Measurements from ENCODE around the gene TSPAN14.
"Not testable (repeated sequence)": the region's sequence is repeated elsewhere in the genome, so short reads cannot be mapped to it uniquely, and the experiment has no call there.

The TSPAN14 gene

DNA sequence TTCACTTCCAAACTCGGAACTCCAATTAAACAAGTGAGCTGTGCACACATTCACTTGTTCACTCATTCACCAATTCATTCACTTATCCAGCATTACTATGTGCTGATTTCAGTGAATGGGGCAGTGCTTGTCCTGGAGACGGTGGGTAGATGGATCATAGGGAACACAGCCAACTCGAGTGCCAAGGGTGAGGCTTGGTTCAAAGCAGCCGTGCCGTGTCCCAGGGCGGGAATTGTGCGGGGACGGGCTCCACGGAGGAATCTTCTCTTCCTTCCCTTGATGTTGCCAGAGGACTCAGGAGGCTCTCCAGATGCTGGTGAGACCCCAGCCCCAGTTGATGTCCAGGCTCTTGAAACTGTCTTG, 86.5 kb downstream of the TSPAN14 start:
- DNase-seq (ENCODE audit: low read depth in 2 of 2), result no peak

DNA sequence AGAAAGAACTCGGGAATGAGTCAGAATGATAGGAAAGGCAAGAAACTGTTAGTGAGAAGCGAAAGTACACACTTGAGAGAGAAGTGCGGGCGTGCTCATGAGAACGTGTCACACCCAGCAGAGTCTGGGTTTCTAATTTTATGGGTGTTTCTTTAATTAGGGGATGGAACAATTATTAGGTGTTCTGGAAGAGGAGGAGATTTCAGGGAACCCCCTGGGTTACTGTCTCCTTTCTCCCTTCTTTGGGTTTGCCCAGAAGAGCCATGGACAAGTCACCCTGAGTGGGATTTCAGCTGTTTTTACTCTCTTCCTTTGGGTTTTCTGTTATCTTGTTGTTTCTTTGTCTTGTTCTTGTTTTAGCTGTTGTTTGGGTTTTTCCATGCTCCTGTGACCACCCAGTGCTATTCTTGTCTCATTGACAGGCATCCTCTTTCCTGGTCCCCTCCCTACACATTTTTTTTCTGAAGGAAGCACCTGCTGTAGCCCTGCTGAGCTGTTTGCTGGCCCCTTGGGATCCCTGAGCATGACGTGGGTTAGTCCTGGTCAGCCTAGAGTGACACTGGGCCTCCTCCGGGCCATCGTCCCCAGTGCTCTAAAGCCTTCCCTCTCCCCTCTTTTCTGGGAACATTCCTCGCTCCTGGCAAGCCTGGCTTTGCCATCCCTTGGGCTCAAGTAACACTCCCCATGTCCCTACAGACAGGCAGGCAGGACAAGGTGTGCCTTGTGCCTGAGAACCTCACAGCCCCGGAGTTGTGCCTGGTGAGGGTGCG, 87.1 kb downstream of the TSPAN14 start:
- no peak for DNase-seq (ENCODE audit: low read depth in 2 of 2)

DNA sequence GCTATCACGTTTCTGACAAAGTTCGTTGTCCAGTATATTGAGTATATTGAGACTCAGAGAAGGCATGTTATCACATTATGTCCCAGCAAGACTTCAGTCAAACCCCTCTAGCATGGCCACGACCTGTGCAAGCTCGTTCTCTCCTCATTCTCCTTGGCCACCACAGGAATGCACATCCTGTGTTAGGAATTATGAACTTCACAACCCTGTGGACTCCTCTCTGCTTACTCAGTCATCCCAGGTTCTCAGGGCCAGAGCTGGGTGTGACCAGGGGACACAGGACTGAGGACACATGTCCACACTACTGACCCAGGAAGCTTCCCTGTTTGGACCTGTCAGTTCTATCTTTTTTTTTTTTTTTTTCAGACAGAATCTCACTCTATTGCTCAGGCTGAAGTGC, 87.9 kb downstream of the TSPAN14 start:
- no peak for DNase-seq (ENCODE audit: low read depth in 2 of 2)

DNA sequence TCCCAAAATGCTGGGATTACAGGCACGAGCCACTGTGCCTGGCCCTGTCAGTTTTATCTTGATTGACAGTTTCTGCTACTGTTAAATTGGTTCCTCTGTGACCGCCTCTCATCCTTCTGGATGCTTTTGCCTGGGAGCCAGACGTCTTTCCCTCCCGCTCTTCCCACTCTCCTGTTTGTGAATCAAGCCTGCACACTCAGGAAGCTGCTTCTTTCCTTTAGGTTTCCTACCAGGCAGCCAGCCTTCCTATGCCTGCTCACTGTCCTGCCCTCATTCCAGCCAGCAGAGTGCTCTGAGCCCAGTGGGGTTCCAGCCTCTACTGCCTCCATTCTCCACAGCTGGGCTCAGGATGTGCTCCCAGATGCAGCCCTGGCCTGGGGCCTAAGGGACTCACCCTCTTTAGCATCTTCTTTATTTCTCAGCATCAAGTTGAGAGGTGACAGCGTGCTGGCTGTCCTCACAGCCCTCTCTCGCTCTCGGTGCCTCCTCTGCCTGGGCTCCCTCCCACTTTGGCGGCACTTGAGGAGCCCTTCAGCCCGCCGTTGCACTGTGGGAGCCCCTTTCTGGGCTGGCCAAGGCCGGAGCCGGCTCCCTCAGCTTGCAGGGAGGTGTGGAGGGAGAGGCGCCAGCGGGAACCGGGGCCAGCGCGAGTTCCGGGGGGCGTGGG, 88.7 kb downstream of the TSPAN14 start:
- no peak for DNase-seq (ENCODE audit: low read depth in 2 of 2)

DNA sequence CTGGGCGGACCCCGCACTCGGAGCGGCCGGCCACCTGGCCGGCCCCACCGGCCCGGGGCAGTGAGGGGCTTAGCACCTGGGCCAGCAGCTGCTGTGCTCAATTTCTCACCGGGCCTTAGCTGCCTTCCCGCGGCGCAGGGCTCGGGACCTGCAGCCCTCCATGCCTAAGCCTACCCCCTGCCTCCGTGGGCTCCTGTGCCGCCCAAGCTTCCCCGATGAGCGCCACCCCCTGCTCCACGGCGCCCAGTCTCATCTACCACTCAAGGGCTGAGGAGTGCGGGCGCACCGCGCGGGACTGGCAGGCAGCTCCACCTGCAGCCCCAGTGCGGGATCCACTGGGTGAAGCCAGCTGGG, 89.2 kb downstream of the TSPAN14 start:
- DNase-seq (ENCODE audit: low read depth in 2 of 2), result not testable (repeated sequence)

DNA sequence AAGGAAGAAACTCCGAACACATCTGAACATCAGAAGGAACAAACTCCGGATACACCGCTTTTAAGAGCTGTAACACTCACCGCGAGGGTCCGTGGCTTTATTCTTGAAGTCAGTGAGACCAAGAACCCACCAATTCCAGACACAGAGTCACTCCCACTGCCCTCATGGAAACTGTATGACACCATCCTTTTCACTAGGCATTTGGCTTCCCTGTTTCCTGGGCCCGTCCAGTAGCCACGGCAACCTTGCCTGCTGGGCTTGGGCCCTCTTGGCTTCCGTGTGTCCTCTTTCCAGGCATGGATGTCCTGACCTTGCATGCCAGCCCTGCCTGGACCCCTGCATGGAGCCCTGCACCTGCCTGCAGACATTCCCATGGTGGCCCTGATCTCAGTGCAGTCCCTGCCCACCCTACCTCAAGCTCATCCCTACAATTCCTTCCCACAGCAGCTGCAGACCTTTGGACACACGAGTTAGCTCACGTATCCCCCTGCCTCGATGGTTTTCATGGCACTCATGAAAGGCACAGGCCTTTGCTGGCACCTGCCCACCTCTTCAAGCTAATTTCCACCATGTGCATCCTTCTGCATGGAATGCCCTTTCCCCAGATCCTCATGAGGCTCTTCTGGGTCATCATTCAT, 90.3 kb downstream of the TSPAN14 start:
- no peak for DNase-seq (ENCODE audit: low read depth in 2 of 2)

DNA sequence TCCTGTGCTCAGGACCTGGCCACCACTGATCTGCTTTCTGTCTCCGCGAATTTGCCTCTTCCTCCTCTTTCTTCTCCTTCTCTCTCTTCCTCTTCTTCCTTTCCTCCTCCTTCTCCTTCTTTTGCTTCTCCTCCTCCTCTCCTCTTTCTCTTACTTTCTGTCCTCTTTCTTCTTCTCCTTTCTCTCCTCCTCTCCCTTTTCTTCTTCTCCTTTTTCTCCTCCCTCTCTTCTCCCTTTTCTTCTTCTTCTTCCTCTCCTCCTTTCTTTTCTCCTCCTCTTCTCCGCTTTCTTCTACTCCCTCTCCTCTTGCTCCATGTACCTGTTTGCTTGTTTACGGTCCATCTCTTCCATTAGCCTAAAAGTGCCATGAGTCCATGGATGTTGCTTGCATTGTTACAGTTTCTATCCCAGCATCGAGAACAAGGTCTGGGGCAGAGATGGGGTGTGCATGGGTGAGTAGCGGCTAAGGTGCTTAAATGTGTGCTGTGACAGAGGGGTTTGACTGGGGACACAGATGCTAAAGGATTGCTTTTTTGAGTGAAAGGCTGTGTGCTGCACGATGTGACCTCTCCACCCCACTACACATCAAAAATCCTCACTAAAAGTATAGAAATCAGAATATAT, 91.3 kb downstream of the TSPAN14 start:
- no peak for DNase-seq (ENCODE audit: low read depth in 2 of 2)

DNA sequence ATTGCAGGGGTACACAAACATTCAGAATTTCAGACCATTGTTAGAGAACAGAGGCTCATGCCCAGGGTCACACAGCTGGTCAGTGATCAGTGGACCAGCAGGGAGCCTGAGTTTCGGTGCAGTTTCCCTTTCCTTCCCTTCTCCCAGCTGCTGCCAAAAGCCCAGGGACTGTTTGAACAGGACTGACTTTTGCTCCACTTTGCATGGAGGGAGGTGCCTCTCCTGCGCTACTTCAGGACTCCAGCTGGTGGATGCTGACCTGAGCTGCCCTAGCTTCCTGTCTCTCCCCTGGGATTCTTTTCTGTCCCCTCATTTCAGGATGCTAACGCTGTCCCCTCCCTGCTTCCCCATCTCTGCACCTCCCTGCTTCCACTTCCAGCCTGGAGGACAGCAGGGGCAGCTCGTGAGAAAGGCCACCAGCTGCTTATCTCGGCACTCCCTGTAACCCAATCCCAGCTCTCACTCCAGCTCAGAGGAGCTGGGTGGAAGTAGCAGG, 98.1 kb downstream of the TSPAN14 start:
- no peak for DNase-seq (ENCODE audit: low read depth in 2 of 2)

DNA sequence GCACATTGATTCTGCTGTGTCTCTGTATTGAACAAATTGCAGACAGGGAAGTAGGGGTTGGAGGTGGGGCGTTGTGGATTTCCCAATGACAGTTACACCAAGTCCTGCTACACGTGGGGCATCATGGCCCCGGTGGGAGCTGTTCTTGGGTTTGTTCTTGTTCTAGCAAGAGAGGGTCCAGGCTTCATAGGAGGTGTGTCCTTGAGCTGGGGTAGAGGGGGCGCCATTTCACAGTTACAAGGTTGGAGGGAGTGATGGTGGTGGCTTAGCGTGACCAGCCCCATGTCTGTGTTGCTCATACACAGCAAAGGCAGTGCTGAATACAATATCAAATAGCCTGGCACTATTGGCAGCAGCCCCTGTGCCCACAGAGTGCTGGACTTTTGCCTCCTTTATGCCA, 99.3 kb downstream of the TSPAN14 start:
- DNase-seq (ENCODE audit: low read depth in 2 of 2), result no peak

DNA sequence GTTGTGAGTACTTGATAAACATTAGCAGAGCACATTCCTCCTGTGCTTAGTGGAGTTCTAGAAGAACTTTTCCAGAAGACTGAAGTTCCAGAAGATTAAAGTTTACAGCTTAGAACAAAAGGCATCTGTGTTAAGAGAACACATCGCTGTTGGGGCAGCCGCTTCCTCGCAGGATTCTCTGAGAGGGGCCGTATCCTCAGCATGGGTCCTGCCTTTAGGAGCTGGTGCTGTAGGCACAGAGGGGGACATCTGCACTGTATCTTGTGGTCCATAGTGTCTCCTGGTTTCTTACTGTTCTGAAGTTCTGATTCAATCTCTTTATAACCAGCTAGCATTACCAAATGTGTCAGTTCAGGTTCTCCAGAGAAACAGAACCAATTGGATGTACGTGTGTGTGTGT, 99.9 kb downstream of the TSPAN14 start:
- no peak for DNase-seq (ENCODE audit: low read depth in 2 of 2)

DNA sequence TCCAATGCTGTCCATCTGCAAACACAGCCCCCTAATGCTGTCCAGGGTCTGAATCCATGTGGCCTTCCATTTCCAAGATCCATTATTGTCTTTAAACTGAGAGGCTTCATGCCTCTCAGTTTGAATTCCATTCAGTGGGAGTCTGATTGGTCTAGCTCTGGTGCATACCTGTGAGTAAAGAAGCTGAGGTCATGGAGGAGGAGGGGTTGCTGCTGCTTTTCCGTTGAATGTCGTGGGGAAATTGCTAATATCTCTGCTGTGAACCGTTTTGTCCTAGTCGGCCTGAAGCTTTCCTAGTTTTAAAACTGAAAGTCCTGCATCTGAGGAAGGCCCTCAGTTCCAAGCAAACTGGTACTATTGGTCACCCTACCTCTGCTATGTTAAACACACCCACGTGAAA, 101.3 kb downstream of the TSPAN14 start:
- DNase-seq (ENCODE audit: low read depth in 2 of 2), result no peak

DNA sequence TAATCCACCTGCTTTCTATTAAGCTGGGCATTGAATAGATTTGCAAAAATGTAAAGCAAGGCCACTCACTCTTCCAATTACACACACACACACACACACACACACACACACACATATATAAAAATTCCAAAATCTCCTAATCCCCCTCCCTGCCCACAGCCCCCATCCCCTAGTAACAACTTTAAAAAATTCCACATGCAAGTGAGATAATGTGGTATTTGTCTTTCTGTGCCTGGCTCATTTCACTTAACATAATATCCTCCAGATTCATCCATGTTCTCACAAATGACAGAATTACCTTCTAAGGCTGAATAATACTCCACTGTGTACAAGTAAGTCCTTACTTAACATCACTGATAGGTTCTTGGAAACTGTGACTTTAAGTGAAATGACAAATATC, 107.8 kb downstream of the TSPAN14 start:
- DNase-seq (ENCODE audit: low read depth in 2 of 2), result no peak

DNA sequence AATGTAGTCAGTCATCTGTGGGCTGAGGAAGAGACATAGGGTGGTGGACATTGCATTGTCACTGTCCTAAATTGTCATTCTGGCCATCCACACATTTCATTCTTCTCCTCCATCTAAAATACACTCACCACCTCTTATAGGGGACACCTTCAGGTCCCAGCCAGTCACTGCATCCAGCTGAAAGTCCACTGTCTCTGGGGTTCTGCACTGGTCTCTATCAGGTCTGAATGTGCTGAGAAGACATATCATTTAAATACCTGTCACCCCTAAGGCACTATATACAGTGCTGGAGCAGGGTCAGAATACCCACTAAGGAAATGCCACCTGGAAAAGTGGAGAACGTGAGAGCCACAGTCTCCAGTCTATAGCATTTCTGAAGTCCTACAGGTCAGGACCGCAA, 113.2 kb downstream of the TSPAN14 start:
- DNase-seq (ENCODE audit: low read depth in 2 of 2), result no peak

DNA sequence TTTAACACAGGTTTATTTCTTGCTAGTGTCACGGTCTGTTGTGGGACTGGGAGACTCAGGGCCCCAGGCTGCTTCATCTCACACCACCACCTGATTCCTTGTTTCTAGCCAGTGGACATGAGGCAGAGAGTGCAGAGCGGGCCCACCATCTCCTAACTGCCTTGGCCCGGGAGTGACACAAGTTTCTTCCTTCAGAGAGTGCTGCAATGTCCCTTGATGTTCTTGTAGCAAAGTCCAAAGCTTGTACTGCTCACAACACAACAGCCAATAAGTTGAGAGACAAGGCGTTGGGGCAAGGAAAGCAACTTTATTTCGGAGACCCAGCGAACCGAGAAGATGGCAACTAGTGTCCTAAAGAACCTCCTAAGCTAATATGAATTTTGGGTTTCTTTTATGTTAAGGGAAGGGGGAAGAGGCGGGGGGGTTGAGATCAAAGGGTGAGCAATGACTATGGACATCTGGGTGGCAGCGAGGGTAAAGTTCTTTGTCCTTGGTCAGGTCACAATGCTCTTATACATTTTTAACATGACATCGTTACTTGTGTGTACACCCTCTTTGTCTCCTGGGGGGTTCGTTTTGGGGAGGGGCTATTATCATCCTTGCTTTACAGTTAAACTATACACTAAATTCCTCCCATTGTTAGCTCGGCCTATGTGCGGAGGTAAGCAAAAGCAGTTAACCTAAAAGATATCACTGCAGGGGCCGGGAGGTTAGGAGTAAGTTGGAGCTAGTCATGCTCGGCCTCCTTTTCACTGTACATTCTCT, 115.2 kb downstream of the TSPAN14 start:
- no peak for DNase-seq (ENCODE audit: low read depth in 2 of 2)

DNA sequence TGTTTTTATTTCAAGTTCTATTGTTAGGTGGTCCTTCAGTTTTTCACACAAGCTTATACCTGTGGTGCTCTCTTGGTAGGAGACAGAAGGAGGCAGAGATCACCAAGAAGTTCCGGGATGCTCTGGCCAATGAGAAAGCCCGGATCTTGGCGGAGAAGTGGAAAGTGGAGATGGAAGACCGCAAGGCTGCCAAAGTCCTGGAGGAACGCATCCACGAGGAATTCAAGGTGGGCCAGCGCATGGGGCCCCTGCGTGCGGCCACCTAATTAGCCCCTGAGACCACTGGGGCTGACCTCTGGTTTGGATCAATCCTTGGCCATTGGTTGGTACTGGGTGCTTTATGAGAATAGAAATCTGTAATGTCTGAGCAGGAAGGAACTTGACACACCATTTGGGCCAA, 117.2 kb downstream of the TSPAN14 start:
- DNase-seq (ENCODE audit: low read depth in 2 of 2), result no peak

DNA sequence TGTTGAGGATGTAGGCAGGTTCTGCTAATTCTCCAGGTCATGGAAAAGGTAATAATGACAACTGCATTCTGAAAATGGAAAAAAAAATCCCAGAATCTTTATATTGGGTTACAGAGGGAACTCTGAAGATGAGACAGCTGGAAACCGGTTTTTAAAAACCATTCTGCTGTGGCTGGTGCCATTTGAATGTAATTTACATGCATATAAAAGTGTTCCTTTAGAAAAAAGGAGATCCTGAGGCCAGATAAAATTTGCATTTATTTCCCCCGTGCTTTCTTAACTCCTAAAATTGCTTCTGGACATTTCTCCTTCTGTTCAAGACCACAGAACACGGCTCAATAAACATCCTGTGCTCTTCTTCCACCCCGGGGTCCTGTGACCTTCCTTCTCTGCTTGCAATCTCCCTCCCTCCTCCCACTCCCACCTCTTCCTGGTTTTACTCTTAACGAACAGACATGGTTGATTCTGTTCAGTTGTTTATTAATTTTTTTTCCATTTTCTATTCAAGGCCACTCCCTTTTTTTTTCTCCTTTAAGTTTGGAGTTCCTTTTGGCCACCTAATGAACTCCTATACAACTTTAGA, 125.2 kb downstream of the TSPAN14 start:
- DNase-seq (ENCODE audit: low read depth in 2 of 2), result no peak

DNA sequence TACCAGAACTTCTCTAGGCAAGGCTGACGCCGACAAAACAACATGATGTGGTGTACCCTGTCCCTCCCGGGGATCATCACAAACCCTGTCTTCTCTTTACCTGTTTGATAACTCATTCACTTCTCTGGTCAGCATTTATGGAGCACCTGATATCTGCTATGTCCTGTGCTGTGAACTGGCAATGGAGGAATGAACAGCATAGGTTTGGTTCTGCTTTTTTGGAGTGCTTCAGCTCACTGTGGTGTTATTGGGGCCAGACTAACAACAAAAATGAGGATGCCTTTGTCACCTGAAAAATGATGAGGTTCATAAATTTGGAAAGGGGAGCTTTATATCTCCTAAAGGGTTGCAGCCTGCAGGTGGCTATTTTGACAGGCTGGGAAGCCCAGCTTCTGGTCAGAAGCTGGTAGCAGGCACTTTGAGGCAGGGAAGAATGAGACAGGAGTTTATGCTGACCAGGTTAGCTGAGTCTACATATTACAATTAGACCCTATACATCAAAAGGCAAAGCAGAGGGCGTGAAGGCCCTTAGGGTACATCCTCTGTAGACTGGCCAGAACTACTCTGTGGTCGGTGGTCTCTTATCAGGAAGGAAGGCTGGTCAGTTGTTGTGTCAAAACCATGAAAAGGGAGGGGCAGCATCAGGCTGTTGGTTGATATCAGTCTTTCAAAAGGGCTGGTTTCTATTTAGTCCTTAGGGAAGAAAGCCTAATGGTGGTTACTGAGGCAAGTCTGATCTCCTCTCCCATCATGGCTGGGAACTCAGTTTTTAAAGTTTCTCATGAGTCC, 125.9 kb downstream of the TSPAN14 start:
- DNase-seq (ENCODE audit: low read depth in 2 of 2), result no peak

DNA sequence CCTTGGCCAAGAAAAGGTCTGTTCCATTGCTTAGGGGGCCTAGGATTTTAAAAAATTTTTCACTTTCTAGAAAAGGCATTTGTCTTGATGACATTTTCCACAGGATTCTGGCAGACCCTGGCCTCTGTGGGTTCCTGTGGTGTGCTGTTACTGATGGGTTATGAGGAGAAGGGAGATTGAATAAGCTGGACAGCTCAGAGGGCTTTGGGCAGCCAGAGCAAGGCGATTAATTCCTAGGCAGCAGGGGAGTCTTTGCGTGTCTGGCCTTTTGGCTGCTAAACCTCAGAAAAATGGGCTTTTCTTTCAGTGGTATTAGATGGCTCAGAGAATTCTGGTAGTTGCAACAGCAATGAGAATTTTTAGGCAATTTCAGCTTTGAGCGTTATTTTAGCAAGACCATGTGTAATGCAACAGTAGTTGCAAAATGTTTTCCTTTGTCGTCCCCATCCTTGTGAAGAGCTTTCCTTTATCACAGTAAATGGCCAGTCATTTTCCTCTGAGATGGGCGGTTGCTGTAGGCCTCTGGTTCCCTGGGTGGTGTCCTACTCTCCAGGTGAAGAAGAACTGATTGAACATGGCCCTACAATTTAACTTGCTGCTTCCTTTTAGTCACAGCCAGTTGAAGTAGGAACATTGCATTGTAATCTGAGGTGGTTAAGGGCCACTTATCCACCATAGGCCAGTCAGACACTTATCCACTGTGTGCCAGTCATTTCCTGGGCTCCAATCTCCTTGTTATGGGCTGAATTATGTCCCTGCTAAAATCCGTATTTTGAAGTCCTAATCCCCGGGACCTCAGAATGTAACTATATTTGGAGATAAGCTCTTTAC, 126.7 kb downstream of the TSPAN14 start:
- DNase-seq (ENCODE audit: low read depth in 2 of 2), result no peak

DNA sequence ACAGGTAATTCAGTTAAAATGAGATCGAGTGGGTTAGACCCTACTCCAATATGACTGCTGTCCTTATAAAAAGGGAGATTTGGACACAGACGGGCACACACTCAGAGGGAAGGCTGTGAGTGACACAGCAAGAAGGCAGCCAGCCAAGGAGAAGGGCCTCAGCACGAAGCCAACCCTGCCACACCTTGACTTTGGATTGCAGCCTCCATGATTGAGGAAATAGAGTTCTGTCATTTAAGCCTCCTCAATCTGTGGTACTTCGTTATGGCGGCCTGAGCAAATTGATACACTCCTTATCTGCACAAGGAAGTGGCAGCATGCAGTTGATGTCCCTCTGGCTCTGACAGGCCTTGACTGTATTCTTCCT, 127.3 kb downstream of the TSPAN14 start:
- DNase-seq (ENCODE audit: low read depth in 2 of 2), result no peak
